ENCODE results near the gene IDI1.

DNA sequence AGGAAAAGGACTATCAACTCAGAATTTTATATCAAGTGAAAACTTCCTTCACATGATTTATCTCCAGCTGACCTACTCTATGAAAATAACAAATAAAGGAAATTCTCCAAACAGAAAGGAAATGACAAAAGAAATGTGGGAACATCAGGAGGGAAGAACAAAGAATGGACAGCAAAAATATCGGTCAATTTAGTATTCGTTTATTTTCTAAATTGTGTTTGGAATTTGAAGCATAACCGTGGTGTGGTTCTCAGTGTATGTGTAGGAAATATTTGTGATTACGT is 16.0 kb upstream of the IDI1 start:
- TF ChIP-seq POLR2A (IDR thresholded peaks at IDR 0.05), result no peak
- TF ChIP-seq, protein P1, sequence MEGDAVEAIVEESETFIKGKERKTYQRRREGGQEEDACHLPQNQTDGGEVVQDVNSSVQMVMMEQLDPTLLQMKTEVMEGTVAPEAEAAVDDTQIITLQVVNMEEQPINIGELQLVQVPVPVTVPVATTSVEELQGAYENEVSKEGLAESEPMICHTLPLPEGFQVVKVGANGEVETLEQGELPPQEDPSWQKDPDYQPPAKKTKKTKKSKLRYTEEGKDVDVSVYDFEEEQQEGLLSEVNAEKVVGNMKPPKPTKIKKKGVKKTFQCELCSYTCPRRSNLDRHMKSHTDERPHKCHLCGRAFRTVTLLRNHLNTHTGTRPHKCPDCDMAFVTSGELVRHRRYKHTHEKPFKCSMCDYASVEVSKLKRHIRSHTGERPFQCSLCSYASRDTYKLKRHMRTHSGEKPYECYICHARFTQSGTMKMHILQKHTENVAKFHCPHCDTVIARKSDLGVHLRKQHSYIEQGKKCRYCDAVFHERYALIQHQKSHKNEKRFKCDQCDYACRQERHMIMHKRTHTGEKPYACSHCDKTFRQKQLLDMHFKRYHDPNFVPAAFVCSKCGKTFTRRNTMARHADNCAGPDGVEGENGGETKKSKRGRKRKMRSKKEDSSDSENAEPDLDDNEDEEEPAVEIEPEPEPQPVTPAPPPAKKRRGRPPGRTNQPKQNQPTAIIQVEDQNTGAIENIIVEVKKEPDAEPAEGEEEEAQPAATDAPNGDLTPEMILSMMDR (IDR thresholded peaks at IDR 0.05), result no peak
